SK-N-SH (cell line): ENCODE data around the gene USP27X. TPM values are rescaled to one million over a fixed set of nuclear protein-coding genes. Genes with fewer than 3 reads are reported as not detected.

Experiments used
- CTCF ChIA-PET: fragments of 300-600, 350-600 bp; formaldehyde crosslinking; extraction: SDS; loops from one replicate; lab custom pipeline; 2021; lab: Yijun Ruan, JAX
- POLR2A ChIA-PET: fragments of 350-600 bp; sonication (Branson Sonifier 250); formaldehyde crosslinking; extraction: SDS; loops from one replicate; lab custom pipeline; 2020; ENCODE audit warnings: antibody characterized with exemption, inconsistent platforms; lab: Yijun Ruan, JAX
- DNase-seq: peaks from one replicate; pipeline ENCODE4 v3.0.0; 2012
- H2AFZ ChIP-seq: fragments of 200-600 bp; sonication (generic); 2 replicates; pipeline ENCODE4 v1.8.1; 2016; ENCODE audit warnings: antibody characterized with exemption, mild to moderate bottlenecking, low read depth
- H3F3A ChIP-seq: fragments of 200-600 bp; sonication (generic); replicated peaks from 2 replicates; pipeline ENCODE3; 2016; ENCODE audit warnings: antibody characterized with exemption, mild to moderate bottlenecking; ENCODE audit not compliant: insufficient read depth
- H3K27ac ChIP-seq, 2 experiments: fragments of 200-500 bp in 1 of 2; fragments of 200-600 bp in 1 of 2; sonication (Bioruptor generic) in 1 of 2; sonication (generic), shearing (Covaris generic) in 1 of 2; 2 replicates each; pipeline versions ENCODE4 v1.5.1 to v1.6.1; 2014 to 2016; ENCODE audit warnings: low read depth in 2 of 2, inconsistent platforms in 1 of 2, low read length in 1 of 2, mild to moderate bottlenecking in 1 of 2, mixed read lengths in 1 of 2
- H3K27me3 ChIP-seq: fragments of 200-600 bp; sonication (generic), shearing (Covaris generic); 2 replicates; pipeline ENCODE4 v1.6.1; 2016; ENCODE audit warnings: mixed run types; ENCODE audit not compliant: insufficient read depth
- H3K36me3 ChIP-seq, 2 experiments: fragments of 200-500 bp in 1 of 2; fragments of 200-600 bp in 1 of 2; sonication (Bioruptor generic) in 1 of 2; sonication (generic) in 1 of 2; replicated peaks in 1 of 2; 2 replicates each; pipeline versions ENCODE3 to v1.5.1; 2014 to 2016; ENCODE audit warnings: low read length in 1 of 2, mild to moderate bottlenecking in 1 of 2; ENCODE audit not compliant: insufficient read depth in 2 of 2, control insufficient read depth in 1 of 2
- H3K4me1 ChIP-seq, 2 experiments: fragments of 200-500 bp in 1 of 2; fragments of 200-600 bp in 1 of 2; sonication (Bioruptor generic) in 1 of 2; sonication (generic), shearing (Covaris generic) in 1 of 2; 2 replicates each; pipeline versions ENCODE4 v1.5.1 to v1.6.1; 2014 to 2016; ENCODE audit warnings: low read depth in 1 of 2, low read length in 1 of 2, mixed run types in 1 of 2; ENCODE audit not compliant: insufficient read depth in 2 of 2, control insufficient read depth in 1 of 2
- H3K4me2 ChIP-seq: fragments of 200-600 bp; sonication (generic), shearing (Covaris generic); 2 replicates; pipeline ENCODE4 v1.6.1; 2017; ENCODE audit warnings: mixed run types
- H3K4me3 ChIP-seq, 2 experiments: fragments of 200-500 bp in 1 of 2; fragments of 200-600 bp in 1 of 2; sonication (Bioruptor generic) in 1 of 2; sonication (generic), shearing (Covaris generic) in 1 of 2; 2 replicates each; pipeline versions ENCODE4 v1.5.1 to v1.8.1; 2014 to 2016; ENCODE audit warnings: low read depth in 2 of 2, inconsistent platforms in 1 of 2, low read length in 1 of 2, mild to moderate bottlenecking in 1 of 2, mixed read lengths in 1 of 2, moderate library complexity in 1 of 2
- H3K79me2 ChIP-seq: fragments of 200-600 bp; sonication (generic); 2 replicates; pipeline ENCODE4 v1.8.1; 2017; ENCODE audit warnings: mild to moderate bottlenecking; ENCODE audit not compliant: insufficient read depth
- H3K9ac ChIP-seq: fragments of 200-600 bp; sonication (generic); 2 replicates; pipeline ENCODE4 v1.6.1; 2017; ENCODE audit warnings: mixed run types
- H3K9me2 ChIP-seq: fragments of 200-600 bp; sonication (generic); 2 replicates; pipeline ENCODE4 v1.6.1; 2017; ENCODE audit warnings: mixed run types
- H3K9me3 ChIP-seq: fragments of 200-600 bp; sonication (generic); 2 replicates; pipeline ENCODE4 v1.6.1; 2017; ENCODE audit warnings: mixed run types, mild to moderate bottlenecking, moderate library complexity
- H4K20me1 ChIP-seq: fragments of 200-600 bp; sonication (generic); 2 replicates; pipeline ENCODE4 v1.6.1; 2017; ENCODE audit warnings: mild to moderate bottlenecking, mixed run types; ENCODE audit not compliant: insufficient read depth
- CHD2 ChIP-seq: fragments of 150-350 bp; IDR thresholded peaks from 2 replicates; pipeline ENCODE4 v1.6.1; 2018; ENCODE audit warnings: low read length; ENCODE audit not compliant: partially characterized antibody
- EZH2phosphoT487 ChIP-seq: fragments of 200-600 bp; sonication (generic); IDR thresholded peaks from 2 replicates; pipeline ENCODE4 v1.6.1; 2017; ENCODE audit warnings: low read depth, mixed run types, mild to moderate bottlenecking, antibody characterized with exemption, moderate library complexity, borderline replicate concordance
- FOSL2 ChIP-seq: IDR thresholded peaks from 2 replicates; pipeline ENCODE4 v1.4.0; 2012; ENCODE audit warnings: low read depth, mild to moderate bottlenecking, moderate library complexity, borderline replicate concordance
- FOXJ3 ChIP-seq: sonication (generic); formaldehyde crosslinking; IDR thresholded peaks from 2 replicates; pipeline ENCODE4 v1.5.1; 2020; ENCODE audit warnings: mild to moderate bottlenecking, missing genetic modification reagents
- FOXM1 ChIP-seq: IDR thresholded peaks from 2 replicates; pipeline ENCODE4 v1.4.0; 2012; ENCODE audit warnings: low read depth, mild to moderate bottlenecking
- GABPA ChIP-seq: IDR thresholded peaks from 2 replicates; pipeline ENCODE4 v1.4.0; 2012; ENCODE audit warnings: low read depth, mild to moderate bottlenecking
- GATA2 ChIP-seq: sonication (generic); formaldehyde crosslinking; IDR thresholded peaks from 2 replicates; pipeline ENCODE4 v1.5.0; 2020; ENCODE audit warnings: mild to moderate bottlenecking, missing genetic modification reagents
- IRF3 ChIP-seq: fragments of 150-350 bp; IDR thresholded peaks from 2 replicates; pipeline ENCODE4 v1.6.1; 2016; ENCODE audit warnings: mild to moderate bottlenecking, low read depth, low read length
- JUND ChIP-seq: IDR thresholded peaks from 2 replicates; pipeline ENCODE4 v1.4.0; 2012
- MAX ChIP-seq: IDR thresholded peaks from 2 replicates; pipeline ENCODE4 v1.4.0; 2012; ENCODE audit warnings: low read depth
- MXI1 ChIP-seq: IDR thresholded peaks from 2 replicates; pipeline ENCODE4 v1.6.1; 2012; ENCODE audit warnings: mild to moderate bottlenecking, low read depth, low read length, improper control_type of control experiment
- NRF1 ChIP-seq: IDR thresholded peaks from 2 replicates; pipeline ENCODE4 v1.6.1; 2012; ENCODE audit warnings: low read depth, mild to moderate bottlenecking, low read length
- POLR2AphosphoS5 ChIP-seq: IDR thresholded peaks from 2 replicates; pipeline ENCODE4 v1.6.1; 2012; ENCODE audit warnings: low read depth, low read length
- REST ChIP-seq: IDR thresholded peaks from 2 replicates; pipeline ENCODE4 v1.6.1; 2012; ENCODE audit warnings: mild to moderate bottlenecking, low read depth, low read length, moderate library complexity
- RFX5 ChIP-seq: IDR thresholded peaks from 2 replicates; pipeline ENCODE4 v1.6.1; 2012; ENCODE audit warnings: mild to moderate bottlenecking, improper control_type of control experiment, low read length
- RXRA ChIP-seq: IDR thresholded peaks from 2 replicates; pipeline ENCODE4 v1.4.0; 2012; ENCODE audit warnings: low read depth, mild to moderate bottlenecking, borderline replicate concordance
- SIN3A ChIP-seq: IDR thresholded peaks from 2 replicates; pipeline ENCODE4 v1.6.1; 2012; ENCODE audit warnings: low read depth, mild to moderate bottlenecking, low read length, moderate library complexity, borderline replicate concordance
- TCF12 ChIP-seq: IDR thresholded peaks from 2 replicates; pipeline ENCODE4 v1.4.0; 2012
- TEAD4 ChIP-seq: IDR thresholded peaks from 2 replicates; pipeline ENCODE4 v1.4.0; 2012; ENCODE audit warnings: mild to moderate bottlenecking, borderline replicate concordance; ENCODE audit not compliant: insufficient read depth
- WGBS: methylation state at CpG from one replicate; pipeline ENCODE4 v1.1.6; 2017; ENCODE audit warnings: low lambda C conversion rate; 5-methylcytosine and 5-hydroxymethylcytosine counted together
- polyA plus RNA-seq, 3 experiments: library from polyadenylated mRNA; depleted of rRNA; stranded (reverse); fragments of >200 nt; gene quantifications; 2 replicates each; pipeline ENCODE4 v1.2.3, GENCODE V29; 2012
- TF ChIP-seq, protein P1 (sequence below): IDR thresholded peaks from 2 replicates; pipeline ENCODE4; 2012
- TF ChIP-seq, protein P2 (sequence below): IDR thresholded peaks from 2 replicates; pipeline ENCODE4 v1.4.0; 2012; ENCODE audit warnings: low read depth, borderline replicate concordance
- TF ChIP-seq, protein P3 (sequence below): fragments of 200-600 bp; sonication (generic); IDR thresholded peaks from 2 replicates; pipeline ENCODE4 v1.6.1; 2017; ENCODE audit warnings: antibody characterized with exemption, mild to moderate bottlenecking, moderate library complexity

USP27X gene
- polyA plus RNA-seq, 1 of the 3 experiments (the other 2 are of a cell fraction), result 1.9 TPM

GRCh38 chrX:49922291-49923241, 43.3 kb downstream of the USP27X start, which contains the start of gene CLCN5:
Gene CLCN5, plus strand, starts transcription at chrX:49922596. Its CDS starts 2,703 bp downstream, at chrX:49925299.
- Histone ChIP-seq H3K4me1 (peaks cover 0 to 2% of the 10 kb centered on the region in 2 experiments; a peak in 1 of 4 replicates), H3K79me2 (no peaks in the 10 kb centered on the region), H3K36me3 (no peaks in the 10 kb centered on the region), H3K9me2 (no peaks in the 10 kb centered on the region), H2AFZ (peak within 1 kb of the TSS; percentile 65), H3K27ac (peak within 1 kb of the TSS; percentile 41 to 62; a peak in 3 of 4 replicates), H3K4me3 (peak within 1 kb of the TSS; percentile 60 to 79), H3K9me3 (no peaks in the 10 kb centered on the region), H3F3A (no peaks in the 10 kb centered on the region), H4K20me1 (no peaks in the 10 kb centered on the region), H3K27me3 (no peaks in the 10 kb centered on the region), H3K4me2 (peak within 1 kb of the TSS; percentile 76), H3K9ac (peak within 1 kb of the TSS; percentile 58; the same call in 1 of the 2 replicates)
- DNase-seq, result peak; percentile 92
- CTCF ChIA-PET, result interaction anchor here (0.8 to 4.7 kb wide), 5 partner anchors 38 to 178 kb away, joined by 3 to 18 read pairs (median 7); no protein-coding TSS in a partner anchor
- 12% methylated on average over 27 of the region's 83 CpGs for WGBS
- POLR2A ChIA-PET, result no interaction called here
- TF ChIP-seq, protein P1, sequence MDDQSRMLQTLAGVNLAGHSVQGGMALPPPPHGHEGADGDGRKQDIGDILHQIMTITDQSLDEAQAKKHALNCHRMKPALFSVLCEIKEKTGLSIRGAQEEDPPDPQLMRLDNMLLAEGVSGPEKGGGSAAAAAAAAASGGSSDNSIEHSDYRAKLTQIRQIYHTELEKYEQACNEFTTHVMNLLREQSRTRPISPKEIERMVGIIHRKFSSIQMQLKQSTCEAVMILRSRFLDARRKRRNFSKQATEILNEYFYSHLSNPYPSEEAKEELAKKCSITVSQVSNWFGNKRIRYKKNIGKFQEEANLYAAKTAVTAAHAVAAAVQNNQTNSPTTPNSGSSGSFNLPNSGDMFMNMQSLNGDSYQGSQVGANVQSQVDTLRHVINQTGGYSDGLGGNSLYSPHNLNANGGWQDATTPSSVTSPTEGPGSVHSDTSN, result no peak
- TF ChIP-seq FOXJ3 (no peak), GATA2 (CRISPR knock-in tag) (no peak), SIN3A (no peak), JUND (no peak), RFX5 (no peak), TEAD4 (no peak), MXI1 (peak; percentile 70; the same call in 1 of the 2 replicates), REST (no peak), POLR2AphosphoS5 (no peak), TCF12 (no peak), CHD2 (peak; percentile 37), GABPA (no peak), MAX (peak; percentile 76), RXRA (no peak), IRF3 (no peak), FOSL2 (no peak), NRF1 (peak; percentile 77), EZH2phosphoT487 (no peak), FOXM1 (no peak)
- TF ChIP-seq, protein P2, sequence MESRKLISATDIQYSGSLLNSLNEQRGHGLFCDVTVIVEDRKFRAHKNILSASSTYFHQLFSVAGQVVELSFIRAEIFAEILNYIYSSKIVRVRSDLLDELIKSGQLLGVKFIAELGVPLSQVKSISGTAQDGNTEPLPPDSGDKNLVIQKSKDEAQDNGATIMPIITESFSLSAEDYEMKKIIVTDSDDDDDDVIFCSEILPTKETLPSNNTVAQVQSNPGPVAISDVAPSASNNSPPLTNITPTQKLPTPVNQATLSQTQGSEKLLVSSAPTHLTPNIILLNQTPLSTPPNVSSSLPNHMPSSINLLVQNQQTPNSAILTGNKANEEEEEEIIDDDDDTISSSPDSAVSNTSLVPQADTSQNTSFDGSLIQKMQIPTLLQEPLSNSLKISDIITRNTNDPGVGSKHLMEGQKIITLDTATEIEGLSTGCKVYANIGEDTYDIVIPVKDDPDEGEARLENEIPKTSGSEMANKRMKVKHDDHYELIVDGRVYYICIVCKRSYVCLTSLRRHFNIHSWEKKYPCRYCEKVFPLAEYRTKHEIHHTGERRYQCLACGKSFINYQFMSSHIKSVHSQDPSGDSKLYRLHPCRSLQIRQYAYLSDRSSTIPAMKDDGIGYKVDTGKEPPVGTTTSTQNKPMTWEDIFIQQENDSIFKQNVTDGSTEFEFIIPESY, result no peak
- TF ChIP-seq, protein P3, sequence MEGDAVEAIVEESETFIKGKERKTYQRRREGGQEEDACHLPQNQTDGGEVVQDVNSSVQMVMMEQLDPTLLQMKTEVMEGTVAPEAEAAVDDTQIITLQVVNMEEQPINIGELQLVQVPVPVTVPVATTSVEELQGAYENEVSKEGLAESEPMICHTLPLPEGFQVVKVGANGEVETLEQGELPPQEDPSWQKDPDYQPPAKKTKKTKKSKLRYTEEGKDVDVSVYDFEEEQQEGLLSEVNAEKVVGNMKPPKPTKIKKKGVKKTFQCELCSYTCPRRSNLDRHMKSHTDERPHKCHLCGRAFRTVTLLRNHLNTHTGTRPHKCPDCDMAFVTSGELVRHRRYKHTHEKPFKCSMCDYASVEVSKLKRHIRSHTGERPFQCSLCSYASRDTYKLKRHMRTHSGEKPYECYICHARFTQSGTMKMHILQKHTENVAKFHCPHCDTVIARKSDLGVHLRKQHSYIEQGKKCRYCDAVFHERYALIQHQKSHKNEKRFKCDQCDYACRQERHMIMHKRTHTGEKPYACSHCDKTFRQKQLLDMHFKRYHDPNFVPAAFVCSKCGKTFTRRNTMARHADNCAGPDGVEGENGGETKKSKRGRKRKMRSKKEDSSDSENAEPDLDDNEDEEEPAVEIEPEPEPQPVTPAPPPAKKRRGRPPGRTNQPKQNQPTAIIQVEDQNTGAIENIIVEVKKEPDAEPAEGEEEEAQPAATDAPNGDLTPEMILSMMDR, result no peak
